Measurements from ENCODE around the gene SKIC8.
A peak's percentile ranks its signal among the peaks of the same experiment; 100 is the strongest.

SKIC8 gene

DNA sequence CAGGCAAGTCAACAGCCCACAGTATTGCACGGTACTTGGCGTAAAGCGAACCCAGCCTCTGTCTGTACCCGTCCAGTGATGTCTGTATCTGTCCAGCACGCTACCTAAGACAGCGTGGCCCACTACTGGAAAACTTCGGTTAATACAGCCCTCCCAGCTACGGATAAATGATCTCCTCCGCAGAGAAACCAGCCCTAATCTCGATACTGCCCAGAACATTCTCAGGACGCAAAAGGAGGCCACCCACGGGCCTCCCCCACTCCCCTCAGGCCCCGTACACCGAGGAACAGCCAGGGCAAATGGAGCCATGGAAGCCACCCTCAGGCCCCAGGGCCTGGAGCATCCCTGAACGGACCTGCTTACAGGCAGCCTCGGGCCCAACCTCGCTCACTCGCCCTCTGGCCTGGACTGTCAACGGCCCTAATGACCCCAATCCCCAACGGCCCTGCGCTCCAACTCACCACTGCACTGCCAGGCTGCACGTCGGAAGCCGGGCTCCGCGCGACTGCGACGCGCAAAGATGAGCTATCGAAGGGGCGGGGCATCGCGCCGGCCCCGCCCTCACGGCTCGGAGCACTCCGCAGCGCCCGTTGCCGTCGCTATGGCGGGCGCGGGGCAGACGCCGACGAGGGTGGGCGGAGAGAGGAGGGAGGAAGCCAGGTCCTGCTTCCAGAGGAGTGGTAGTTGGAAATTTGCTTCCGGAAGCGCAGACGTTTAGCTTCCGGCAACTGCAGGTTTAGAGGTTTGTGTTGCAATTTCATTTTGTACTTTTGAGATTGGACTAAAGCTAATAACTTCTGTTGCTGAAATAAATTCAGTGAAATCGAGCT, at the start of gene SKIC8:
Gene SKIC8, minus strand, starts transcription at position 509 of the 830 bp plus-strand sequence. CDS start 3,923 bp downstream, outside the sequence.
- DNase-seq, result peak; percentile 83 to 90 (median 87)

DNA sequence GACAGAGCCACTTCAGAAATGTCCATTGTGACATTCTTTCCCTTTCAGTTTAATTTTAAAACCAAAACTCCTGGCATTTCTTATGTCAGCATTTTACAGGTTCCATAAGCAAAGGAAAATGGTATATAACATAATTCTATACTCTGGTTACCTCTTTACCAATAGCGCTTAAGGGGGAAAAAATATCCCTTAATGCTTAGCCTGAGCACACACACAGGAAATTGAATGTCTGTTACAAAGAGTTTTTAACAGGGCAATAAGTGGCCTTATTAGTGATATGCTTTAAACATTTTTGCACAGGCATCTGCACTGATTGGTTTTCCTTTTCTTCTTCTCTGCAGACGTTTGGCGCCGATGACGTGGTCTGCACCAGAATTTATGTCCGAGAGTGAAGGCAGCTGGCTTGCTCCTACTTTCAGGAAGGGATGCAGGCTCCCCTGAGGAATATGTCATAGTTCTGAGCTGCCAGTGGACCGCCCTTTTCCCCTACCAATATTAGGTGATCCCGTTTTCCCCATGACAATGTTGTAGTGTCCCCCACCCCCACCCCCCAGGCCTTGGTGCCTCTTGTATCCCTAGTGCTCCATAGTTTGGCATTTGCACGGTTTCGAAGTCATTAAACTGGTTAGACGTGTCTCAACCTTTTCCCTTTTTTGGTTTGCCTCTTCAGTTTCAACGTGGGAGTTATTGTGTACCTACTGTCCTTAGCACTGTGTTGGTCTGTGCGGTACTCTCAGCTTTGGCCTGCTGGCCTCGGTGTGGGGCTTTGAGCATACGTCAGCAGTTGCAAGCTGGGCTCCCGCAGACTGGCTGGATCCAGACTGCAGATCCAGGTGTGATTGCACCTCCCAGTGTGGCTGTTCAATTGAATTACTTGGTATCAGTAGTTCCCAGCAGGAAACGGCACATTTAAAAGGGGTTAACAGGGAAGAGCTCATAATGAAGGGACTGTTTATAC, 48.5 kb upstream of the SKIC8 start:
- DNase-seq, result no peak

DNA sequence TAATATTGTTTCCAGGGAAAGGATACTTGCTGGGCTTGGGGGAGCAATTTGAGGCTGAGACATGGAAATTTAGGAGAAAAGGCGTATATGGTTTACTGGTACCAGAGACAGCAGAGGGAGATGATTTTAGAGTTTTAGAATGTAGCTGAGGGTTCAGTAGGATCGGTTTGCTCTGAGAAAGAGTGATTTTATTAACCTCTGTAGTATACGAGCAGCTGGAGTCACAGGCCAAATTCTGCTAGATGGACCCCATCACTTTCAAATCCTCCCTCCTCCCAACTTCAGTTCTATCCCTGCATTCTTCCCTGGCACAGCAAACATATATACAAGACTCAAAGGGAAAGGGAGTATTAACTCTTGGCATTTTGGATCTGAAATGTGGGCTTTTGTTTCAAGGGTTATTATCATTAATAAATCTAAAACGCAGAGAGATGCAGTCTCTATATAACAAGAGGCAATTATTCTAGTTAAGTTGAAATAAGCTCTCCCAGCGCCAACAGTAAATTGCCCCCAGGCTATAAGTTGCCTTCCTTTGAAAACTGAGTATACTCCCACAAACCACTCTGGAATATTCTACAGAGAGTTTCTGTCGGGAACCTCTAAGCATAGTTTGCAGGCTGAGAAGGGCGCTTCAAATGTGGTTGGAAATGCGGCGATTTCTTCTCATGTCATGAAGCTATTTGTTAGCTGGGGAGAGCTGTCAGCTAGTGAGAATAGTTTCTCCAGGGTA, 46.2 kb upstream of the SKIC8 start:
- no peak for DNase-seq

DNA sequence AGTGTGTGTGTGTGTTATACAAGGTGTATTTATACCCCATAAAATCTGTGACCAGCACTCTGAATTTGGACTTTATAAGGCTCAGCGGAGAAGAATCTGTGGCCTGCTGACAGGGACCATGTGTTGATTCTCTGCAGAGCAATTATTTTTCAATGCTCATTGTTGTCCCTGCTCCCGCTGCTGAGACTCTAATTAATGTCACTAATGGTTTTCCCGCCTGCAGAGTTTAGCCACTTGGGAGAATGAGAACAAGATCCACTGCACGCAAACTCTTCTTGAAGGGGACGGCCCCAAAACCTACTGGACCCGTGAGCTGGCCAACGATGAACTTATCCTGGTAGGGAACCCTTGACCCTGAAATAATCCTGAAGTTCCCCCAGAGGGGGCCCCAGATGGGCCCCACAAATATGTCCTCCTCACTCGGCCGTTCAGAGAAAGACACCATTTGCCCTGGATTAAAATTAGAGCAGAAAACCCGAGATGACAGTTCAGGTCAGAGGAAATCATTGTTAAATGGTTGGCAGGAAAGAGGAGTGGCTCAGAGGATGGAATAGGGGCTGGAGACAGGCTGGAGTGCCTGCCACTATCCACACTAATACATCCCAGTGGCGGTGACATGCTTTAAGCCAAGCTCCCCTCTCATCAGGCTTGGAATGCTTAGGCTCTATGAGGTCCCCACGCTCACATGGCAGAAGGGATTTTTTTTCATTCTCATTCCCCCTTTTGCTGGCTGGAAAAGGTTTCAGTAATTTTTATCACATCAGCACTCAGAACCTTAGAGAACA, 44.1 kb upstream of the SKIC8 start:
- no peak for DNase-seq

DNA sequence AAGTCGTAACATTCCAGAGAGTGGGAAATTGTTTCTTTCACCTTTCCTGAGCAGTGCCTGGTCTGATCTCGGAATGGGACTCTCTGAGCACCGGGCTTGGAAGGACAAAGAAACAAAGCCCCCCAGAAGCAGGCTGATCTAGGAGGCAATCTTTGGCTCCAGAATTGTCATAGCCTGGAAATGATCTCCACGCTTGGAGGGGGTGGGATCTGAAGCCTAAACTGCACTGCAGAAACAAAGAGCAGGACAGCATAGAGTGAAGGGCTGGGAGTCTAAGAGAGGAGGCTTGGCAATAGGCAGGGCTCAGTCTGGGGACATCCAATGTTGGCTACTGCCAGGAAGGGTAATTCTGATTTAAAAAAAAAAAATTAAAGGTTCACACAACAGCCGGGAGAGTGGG, 42.6 kb upstream of the SKIC8 start:
- no peak for DNase-seq

DNA sequence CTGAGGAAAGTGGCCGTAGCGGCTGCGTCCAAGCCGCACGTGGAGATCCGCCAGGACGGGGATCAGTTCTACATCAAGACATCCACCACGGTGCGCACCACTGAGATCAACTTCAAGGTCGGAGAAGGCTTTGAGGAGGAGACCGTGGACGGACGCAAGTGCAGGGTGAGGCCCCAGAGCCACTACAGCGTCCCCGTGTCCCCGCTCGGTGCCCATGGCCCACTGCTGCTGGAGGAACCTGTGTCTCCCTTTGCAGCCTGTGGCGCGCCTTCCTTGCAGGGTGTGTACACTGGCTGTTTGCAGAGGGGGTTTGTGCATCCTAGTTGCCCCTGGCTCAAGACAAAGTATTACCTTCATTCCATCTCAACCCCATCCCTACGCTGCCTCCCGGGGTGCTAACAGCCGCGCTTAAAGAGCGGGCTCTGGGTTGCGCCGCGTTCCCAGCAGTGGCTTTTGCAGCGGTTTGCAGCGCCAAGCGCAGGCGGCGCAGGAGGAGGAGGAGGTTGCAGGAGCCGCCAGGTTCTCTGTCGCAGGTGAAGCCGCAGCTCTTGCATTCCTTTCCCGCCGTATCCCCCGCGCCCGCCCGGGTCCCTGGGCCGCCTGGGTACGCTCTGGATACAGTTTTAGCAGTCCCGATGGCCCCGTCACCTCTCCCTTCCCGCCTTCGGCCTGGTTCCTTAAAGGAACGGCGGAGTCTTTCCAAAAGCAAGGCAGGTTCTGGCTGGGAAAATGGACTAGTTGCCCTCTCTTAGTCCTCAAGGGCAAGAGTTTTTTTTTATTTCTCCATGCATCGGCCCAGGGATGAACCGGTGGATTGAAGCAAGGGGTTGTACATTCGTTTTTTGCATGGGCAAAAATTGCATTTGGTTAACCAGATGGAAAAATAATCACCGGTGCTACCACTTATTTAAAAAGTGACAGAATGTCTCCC, 41.9 kb upstream of the SKIC8 start:
- DNase-seq, result no peak

DNA sequence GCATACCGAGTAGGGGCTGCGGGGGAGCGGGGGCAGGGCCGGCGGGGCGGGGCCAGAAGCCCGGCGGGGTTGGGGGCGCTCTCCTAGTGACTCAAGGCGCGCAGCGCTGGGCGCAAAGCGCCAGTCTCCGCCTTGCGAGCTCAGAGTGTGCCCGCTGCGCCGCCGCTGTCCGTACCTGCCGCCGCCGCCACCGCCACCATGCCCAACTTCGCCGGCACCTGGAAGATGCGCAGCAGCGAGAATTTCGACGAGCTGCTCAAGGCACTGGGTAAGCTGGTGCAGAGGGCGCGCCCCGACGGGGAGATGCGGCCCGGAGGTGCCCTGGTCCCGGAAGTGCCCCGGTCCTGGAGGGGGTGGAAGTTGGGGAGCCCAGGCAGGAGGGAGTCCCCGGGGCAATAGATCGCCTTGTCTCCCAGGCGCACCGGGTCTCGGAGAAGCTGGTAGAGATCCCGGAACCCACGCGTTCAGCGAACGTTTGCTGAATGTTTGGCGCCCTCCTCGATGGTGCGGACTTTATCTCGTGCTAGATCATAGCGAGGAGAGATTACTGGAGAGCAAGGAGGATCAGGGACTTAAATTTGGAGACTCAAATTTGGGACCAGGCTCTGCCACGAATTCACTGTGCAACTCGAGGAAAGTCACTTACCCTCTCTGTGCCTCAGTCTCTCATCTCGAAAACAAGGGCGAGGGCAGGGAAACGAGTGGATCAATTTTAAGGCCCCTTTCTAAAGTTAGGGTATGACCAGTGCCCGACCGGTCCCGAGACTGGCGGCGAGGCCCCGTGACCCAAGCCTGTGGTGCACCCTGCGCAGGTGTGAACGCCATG, 41.0 kb upstream of the SKIC8 start, which contains the start of gene CRABP1:
Gene CRABP1, plus strand, starts transcription at position 123 of the 826 bp plus-strand sequence. Its CDS starts 76 bp downstream, at position 199.
- DNase-seq, result no peak

DNA sequence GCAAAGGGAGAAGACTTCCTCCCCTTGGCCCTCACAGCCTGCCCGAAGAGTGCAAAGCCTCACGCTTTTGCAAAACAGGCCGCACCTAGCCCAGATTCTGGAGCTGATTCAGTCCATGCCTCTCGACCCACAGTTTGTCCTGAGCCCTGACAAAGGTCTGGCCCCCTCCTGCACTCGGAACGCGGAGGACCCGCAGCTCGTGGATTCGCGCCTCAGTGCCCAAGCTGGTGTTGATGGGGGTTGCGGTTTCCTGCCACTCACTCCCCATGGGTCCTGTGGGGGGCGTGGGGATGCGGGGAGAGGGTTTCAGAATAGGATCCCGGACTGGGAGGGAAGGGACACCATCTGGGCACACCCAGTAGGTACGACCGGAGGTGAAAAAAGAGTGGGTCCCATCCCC, 40.1 kb upstream of the SKIC8 start:
- no peak for DNase-seq

DNA sequence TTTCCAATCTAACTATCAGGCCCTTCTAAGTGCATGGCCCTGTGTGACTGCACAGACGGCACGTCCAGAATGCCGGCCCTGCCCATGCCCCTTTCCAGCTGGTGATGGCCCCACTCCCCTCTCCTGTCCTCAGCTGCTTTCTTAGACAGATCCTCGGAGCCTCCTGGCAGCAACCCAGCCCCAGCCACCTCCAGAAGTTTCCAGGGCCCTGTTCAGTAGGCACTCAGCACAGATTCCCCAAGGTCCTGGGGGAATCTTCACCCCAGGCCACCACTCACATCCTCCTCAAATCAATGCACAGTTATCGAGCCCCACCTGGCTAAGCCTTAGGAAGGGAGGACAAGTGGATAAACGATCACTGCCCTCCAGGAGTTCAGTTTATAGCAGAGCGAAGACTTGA, 39.4 kb upstream of the SKIC8 start:
- DNase-seq, result no peak

DNA sequence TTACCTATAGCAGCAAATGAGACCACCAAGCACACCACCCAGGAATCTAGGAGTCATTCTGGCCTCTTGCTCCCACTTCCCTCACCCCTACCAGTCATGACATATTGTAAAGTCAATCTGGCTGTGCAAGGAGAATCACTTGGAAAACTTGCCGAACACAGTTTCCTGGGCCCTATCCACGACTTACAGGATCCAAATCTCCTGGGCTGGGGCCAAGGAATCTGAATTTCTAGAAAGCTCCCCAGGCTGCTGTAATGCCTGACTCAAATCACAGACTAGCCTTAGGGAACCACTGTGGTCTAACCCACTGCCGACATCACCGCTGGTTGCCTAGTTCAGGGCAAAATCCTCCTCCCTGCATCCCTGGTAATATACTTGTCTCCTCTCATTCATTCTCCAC, 36.6 kb upstream of the SKIC8 start:
- no peak for DNase-seq

DNA sequence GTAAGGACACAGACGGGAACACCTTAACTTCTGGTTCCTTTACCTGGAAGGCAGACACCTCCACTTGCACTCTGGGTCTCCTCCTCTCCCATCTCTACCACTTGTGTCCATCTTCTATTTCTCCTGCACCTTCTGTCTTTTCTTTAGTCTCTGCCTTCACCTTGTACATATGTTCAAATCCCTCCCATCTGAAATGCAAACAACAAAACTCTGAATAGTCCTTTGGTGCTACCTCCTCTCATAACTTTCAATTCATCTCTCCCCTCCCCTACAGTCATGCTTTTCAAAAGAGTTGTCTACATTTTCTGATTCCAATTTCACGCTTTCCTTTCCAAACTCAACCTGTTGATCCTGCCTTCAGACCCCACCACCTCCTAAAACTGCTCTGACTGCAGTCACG, 35.4 kb upstream of the SKIC8 start:
- DNase-seq, result no peak

DNA sequence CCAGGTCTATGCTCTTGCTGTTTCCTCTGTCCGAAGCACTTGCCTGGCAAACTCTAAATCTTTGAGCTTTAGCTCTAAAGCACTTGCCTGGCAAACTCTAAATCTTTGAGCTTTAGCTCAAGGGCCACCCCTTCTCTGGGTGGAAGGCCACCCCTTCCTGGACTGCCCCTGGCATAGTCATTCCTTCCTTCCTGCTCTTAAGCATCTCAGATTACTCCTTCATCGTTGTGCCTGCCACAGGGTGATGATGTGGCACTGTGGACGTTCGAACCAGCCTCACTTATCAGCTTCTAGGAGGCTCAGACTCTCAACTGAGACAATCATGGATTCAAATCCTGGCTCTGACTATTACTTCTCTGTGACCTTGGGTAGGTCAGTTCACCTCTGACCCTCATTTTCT, 30.2 kb upstream of the SKIC8 start:
- no peak for DNase-seq

DNA sequence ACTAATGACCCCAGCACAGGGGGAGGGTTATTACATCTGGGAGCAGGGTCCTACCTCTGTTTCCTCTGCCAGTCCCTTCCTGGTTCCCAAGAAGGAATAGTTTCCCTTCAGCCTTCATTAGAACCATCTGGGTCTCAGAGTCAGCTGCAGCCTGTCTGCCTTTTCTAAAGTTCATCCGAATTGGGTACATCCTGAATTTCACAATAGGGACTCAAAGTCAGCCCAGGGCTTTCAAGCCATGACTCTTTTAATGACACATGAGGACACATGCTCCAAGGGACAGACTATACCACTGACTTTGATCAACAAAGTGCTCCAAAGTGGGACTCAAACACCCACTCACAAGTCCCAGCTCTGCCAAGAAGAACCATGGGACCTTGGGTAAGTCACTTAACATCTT, 28.1 kb upstream of the SKIC8 start:
- DNase-seq, result no peak

DNA sequence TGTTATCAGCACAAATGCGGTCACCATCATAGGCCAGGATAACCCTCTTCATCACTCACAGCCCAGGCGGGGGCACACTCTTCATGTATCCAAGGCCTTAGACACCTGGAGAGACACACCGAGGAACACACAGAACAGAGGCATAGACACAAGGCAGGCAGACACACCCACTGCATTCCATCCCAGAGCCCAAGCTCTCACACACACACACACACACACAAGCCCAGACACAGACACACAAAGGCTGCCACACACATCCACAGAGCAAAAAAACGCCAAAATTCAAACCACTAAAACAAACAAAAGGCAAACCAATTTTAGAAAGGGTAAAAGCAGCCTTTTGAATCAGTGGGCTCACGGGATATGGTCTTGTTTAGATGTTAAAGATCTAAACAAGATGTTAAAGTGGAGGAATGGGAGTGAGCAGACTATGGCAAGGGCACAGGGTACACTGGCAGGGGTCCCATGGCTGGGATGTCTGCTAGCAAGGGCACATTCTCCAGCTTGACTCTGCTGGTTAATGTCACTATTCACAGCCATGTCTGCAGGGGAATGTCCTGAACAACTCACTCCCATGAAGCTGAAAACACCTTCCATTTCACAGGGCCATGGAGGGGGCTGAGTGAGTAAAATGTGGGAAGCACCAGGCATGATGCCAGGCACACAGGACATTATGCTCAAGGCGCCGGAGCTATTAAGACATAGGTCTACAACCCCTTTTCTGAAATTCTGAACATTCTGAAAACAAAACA, 25.9 kb upstream of the SKIC8 start:
- DNase-seq, result no peak

DNA sequence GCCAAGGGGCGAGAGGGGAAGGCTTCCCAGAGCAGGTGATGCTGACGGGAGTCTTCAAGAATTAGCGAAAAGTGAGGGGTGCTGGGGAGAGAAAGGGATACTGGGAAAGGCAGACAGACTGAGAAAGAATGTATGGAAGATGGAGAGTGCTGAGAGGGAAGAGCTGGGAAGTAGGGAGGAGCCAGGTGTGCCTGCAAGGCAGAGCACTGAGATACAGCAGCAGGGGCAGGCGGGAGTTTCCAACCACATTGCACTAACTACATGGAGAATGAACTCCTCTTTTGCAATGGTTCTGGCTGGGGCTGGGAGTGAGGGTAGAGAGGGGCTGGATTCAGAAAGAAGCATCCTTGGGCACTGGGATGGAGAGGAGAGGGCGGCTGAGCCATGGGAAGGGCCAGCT, 24.7 kb upstream of the SKIC8 start:
- DNase-seq, result no peak

DNA sequence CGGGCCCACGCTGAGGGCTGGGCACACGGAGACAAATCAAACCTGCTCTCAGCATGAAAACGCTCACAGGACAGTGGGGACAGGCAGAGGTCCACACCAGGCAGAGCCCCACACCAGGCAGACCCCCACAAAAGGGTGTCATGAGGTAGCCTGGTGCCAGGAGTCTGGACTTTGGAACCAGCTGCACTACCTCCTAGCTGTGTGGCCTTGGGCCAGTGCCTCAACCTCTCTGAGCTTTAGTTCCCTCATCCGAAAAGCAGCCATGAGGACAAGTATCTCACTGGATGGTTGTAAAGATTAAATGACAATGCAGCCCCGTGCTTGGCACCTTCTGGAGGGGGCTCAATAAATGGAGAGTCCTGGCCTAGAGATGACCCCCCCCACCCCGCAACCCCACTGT, 24.3 kb upstream of the SKIC8 start:
- no peak for DNase-seq

DNA sequence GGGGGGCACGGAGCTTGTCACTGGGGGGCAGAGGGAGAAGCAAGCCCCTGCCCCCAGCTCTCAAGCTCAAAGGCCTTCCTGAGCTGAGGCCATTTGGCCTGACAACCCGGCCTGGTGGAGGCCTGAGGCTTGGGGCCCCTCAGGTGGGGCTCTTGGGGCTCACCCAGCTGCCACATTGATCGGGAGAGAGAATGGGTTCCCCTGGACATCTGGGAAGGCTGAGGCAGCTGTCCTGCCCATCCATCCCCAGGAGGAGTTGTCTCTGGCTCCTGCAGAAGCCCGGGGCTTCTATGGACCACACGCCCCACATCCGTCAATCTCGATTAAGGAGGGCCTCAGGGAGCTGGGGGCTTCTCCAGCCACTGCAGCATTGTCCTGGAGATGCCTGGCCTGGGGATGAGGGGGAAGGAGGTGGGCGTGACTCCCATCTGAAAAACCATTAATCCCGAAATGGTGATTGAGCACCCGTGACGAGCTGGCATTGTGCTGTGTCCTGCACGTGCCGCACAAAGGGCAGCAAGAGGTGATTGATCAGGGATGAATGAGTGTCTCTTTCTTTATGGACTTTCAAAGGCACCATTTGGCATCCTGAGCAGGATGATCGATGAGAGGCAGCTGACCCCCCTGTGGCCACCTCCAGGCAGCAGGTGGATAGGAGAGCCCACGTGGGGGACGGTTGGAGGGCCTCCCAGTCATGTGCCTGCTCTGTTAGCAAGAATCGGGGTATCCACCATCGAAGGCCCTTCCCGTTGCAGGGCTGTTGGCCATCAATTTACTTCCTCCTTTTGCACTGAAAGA, 23.5 kb upstream of the SKIC8 start:
- DNase-seq, result no peak

DNA sequence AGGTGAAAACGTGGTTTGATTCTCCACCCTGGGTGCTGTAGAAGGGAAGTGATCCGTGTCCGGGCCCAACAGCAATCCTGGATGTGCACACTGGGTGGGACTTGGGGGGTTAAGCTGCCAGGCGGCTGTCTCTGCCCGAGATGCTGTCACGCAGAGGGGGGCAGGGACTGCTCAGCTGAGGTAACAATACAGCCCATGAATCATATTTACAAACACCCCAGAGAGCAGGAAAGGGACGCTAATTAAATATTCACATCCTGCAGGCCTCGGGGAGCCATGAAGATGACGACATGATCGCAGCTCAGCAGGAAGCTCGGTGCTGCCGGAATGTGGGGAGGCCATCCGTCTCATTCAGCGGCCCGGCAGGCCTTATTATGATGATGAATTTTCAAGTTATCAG, 22.8 kb upstream of the SKIC8 start:
- no peak for DNase-seq

DNA sequence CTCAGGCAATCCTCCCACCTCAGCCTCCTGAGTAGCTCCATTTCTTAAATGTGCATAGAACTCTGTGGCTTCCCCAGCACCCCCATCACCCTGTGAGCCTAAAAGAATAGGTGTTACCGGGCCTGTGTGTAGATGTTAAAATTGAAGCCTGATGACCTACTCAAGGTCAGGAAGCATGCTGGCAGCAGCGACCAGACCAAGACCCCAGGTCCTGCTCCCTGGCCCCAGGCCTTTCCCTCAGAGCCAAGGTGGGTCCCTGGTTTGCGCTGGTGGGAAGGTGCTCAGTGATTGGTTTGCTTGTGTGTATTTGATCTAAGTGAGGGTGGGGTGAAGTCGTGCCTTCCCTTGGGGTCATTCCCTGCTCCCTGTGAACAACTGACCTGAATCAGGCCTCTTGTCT, 22.4 kb upstream of the SKIC8 start:
- no peak for DNase-seq
